UCSD-AML1 (cell line): ENCODE measurements around the gene S100A8.

ENCODE experiments used
- DNase-seq: peaks from one replicate; lab custom pipeline; 2025; ENCODE audit not compliant: unreplicated experiment; lab: John Stamatoyannopoulos, UW

S100A8 gene

GRCh38 chr1:153364156-153364555 is 26.7 kb downstream of the S100A8 start:
- no peak for DNase-seq

DNA sequence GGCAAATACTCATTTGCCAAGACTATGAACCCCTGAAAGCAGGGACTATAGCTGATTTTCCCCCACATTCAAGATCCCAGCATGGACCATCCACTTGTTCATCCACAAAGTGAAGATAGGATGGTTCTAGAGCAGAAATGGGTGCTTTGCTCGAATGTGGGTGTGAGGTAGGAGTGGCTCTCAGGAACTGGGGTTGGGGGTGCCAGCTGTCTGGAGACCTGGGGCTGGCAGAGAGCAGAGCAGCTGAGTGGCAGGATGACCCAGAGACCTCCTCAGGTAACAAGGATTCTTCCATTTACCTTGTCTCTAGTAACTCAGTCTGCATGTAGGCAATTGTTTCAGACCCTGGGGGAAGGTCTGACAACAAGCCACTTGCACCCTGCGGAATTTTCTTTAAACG is 27.2 kb downstream of the S100A8 start:
- no peak for DNase-seq

- no peak for DNase-seq
Observed at GRCh38 chr1:153362187-153362775, 28.6 kb downstream of the S100A8 start.

DNA sequence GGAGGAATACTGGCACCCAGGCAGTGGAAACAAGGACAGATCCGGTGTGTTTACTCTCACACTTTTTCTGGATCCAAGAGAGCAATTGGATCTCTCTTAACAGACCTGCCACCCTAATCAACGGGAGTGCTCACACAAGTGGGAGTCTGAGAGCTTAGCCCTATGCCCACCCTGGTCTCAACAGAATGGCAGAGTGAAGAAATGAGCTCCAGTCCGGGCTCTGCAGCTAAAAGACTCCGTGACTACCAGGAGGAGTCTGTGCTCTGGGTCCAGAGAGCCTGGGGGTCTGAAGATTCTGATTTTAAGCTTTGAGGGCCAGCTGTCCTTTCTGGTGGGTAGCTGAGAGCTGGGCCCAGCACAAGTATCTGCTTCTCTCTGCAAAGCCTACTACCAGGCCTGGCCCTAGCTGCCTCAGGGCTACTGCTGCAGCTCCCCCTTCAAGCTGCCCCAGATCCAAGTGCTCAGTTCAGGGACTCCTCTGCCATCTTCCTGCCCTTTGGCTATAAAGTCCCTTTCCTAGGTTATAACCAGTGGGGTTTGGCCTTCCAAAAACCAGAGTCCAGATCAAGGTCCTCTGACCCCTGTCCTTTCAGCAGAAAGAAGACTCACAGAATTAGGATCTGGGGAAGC is 29.3 kb downstream of the S100A8 start:
- DNase-seq: no peak

GRCh38 chr1:153360592-153361479 is 30.0 kb downstream of the S100A8 start:
- DNase-seq: no peak

- DNase-seq: no peak
Observed at GRCh38 chr1:153360190-153360589, 30.7 kb downstream of the S100A8 start.

DNA sequence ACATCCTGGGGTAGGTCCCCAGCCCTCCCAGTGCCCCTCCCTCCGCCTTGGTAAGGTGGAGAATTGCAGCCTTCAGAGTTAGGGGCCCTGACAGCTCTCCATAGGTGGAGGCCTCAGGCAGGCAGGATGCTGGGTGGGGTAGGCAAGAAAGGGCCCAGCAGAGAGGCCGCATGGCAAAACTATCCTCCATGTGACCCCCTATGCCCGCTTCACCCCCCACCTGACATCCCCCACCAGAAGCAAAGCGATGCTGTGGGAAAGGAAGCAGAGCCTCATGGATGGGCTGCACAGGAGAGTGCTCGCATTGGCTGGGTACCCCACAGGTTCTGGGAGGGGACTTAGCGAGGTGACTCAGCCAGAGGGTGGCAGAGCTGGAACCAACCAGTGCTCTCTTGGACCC is 31.6 kb downstream of the S100A8 start:
- DNase-seq: no peak

GRCh38 chr1:153358691-153358975 is 32.2 kb downstream of the S100A8 start:
- DNase-seq: no peak

GRCh38 chr1:153357853-153358690 is 32.8 kb downstream of the S100A8 start, which contains the start of gene S100A9:
Gene S100A9, plus strand, starts transcription at chr1:153357854. Its CDS starts 430 bp downstream, at chr1:153358284.
- no peak for DNase-seq

GRCh38 chr1:153357076-153357852 is 33.6 kb downstream of the S100A8 start:
- DNase-seq: peak; percentile 64

DNA sequence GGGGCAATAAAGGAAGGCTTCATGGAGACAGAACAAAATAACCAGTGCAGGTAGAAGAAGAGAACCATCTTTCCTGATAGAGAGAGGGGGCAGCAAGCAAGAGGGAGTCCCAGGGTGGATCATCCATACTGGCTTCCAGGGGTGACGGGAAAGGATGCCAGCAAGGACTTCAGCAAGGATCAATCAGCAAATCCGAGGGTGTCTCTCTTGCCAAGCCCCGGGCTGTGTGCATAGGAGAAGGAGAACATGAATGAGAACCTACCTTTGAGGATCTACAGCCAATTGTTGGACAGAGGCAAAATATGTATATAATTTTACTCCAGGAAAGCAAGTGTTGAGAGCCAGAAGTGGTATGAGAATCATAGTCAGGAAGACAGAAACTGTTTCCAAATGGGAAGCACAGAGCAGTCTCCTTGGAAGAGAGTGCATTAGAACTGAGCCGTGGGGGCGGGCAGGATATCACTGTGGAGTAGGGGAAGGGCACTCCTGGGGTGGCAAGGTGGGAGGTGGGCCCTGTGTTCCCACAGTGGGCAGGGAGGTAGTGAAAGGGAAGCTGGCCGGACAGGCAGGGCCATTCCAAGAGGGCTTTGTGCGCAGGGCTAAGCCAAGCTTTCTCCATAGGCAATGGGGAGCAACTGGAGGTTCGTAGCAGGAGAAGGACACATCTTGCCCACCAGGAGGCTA is 34.3 kb downstream of the S100A8 start:
- DNase-seq: no peak

DNA sequence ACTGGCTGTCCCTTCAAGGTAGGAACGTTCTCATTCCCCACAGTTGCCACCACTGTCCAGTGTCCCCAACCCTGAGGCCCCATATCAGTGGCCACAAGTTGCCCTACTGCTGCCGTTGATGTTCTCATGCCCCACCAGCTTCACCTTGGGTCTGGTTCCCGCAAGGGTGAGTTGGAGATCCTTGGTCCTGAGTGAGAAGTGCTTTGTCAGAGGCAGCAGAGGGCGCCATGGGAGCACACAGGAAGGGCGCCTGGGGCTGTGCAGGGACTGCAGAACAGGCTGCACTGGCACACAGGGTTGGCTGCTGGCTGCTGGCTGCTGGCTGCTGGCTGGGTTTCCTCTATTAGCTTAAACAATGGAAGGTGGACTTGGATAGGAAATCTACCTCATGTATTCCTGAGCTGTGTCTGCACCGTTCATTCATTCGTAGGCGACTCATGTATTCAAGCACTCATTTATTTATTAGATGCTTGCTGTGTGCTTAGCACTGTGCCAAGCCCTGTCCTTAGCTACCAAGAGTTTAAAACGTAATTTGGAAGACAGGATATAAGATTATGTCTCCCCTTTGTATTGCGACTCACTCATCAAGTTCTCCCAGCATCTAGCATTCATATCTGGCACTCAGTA is 35.3 kb downstream of the S100A8 start:
- peak; percentile 77 for DNase-seq

- DNase-seq: no peak
Observed at GRCh38 chr1:153354515-153355193, 36.2 kb downstream of the S100A8 start.

DNA sequence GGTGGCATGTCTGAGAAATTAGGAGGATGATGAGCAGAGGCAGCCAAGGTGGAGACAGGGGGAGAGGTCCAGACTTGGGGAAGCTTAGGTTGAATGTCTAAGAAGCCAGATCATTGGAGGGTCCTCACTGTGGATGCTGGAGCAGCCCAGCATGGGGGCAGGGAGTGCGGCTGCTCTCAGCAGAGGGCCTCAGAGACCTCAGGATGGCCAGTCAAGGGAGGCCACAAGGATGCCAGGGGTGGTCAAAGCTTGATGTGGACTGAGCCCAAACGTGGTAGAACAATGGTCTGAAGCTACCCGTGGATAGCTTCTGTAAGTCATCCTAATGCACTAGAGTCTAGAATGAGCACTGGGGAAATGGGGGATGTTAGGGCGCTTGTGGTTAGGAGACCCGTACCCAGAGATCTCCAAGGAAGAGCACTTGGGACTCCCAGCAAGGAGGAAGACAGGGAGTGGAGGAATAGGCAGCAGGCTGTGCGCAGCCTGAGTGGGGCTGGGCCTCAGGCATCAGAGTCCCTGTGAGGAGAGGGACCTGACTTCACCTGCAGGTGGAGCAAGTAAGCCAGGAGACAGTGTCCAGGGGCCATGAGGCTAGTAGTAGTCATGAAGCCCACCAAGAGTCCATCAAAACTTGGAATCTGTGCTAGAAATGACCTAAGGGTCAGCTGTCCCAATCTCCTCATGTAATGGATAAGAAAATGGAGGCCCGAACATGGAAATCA is 37.5 kb downstream of the S100A8 start:
- no peak for DNase-seq

DNA sequence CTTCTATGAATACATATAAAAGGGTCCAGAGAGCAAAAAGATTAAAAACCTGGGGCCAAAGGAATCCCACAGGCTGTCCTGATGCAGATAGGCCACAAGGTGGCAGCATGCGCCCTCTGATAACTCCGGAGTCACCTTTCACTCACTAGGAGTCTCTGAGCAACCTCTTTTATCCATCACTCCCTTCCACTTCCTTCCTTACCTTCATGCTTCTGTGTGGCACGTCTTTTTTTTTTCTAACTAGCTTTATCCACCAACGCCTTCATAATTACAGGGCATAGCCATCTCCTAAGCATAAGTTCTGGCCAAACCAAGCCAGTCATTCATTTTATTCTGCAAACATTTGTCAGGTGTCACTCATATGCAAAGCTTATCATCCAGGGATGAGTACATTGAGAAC is 38.4 kb downstream of the S100A8 start:
- DNase-seq: peak; percentile 51

DNA sequence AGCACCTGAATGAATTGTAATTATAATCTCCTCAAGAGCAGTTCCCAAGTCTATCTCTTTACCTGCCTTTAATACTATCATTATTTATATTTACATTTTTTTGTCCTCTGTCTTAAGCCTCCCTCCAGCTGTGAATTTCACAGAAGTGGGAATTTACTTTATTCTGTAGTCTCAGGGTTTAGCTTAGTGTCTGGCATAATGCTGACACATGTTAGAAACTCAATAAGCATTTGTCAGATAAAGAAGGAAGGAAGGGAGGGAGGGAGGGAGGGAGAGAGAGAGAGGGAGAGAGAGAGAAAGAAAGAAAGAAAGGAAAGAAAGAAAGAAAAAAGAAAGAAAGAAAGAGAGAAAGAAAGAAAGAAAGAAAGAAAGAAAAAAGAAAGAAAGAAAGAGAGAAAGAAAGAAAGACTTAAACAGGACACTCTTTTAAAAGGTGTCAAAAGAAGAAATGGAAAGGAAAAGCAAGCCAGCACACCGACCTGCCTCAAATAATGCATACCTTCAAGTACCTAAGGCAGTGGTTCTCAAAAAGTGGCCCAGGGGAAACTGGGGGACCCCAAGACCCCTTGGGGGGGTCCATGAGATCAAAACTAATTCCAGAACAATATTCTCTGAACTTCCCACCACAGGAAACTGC is 40.4 kb downstream of the S100A8 start:
- no peak for DNase-seq

DNA sequence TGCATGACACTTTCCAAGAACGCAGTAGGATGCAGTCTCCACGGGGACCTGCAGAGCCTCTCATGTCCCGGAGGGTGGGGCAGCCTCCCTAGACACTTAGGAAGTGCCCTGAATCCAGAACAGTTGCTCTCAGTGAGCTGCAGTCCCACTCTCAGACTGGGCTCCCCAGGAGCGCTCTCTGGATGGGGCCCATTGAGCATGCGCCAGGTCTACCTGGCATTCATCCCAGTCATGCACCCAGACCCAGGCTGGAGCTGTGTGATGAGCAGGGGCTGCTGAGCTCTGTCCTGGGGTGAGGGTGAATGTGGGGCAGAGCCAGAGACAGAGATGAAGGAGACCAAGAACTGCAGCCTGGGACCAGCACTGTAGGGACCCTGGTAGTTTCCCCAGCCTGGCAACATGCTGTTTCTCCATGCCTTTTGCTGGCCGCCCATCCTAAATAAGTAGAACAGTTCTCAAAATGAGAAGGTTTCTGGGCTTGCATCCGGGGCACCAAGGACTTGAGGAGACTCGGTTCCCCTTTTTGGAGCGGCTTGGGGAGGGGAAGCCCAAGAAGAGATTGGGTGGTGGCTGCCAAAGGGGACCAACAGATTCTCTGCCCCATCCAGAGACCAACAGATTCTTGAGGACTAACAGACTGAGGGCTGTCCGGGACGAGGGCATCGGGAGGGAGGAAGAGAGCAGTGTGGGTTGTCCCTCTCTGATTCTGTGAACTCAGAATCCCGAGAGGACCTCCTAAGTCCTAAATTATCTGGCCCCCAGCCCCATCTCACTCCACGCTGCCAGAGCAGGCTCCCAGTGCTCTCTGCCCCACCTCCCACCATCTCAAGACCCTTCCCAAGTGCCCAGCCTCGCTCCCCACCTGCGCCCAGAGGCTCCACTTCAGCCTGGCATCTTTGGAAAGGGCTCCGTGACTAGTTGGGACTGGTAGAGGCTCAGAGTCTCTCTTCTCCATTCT is 41.2 kb downstream of the S100A8 start:
- DNase-seq: no peak
